DMS53 treated with DMSO at 0.1 percent for 48 hours (cell line): ENCODE data around the gene KCMF1.

Experiments
- DNase-seq: peaks from one replicate; lab custom pipeline; 2025; ENCODE audit not compliant: unreplicated experiment; lab: John Stamatoyannopoulos, UW

Gene KCMF1

DNA sequence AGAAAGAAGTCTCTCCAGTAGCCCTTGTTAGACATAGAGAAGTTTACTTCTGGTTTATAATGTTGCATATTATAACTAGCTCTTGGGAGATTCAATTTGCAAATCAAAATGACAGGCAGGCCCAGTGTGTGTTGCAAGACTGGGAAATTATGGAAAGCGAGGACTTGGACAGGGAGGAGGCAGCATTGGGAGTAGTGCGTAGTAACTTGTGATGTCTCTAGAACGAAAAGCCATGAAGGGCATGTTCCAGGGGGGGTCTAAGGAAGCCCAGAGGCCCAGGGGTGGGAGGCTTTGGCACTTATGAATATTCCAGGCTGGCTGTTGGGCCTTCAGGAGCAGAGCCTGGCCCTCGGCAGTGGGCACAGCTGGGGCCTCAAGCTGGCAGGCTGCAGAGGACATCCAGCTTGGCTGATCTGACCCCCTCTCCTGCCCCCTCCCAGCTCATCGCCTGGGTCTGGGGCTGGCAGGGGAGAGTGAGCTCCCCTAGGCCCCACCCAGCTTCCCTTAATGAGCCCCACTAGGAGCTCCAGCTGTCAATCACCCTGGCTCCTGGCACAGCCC lies 107.0 kb downstream of the KCMF1 start:
- DNase-seq, result no peak

DNA sequence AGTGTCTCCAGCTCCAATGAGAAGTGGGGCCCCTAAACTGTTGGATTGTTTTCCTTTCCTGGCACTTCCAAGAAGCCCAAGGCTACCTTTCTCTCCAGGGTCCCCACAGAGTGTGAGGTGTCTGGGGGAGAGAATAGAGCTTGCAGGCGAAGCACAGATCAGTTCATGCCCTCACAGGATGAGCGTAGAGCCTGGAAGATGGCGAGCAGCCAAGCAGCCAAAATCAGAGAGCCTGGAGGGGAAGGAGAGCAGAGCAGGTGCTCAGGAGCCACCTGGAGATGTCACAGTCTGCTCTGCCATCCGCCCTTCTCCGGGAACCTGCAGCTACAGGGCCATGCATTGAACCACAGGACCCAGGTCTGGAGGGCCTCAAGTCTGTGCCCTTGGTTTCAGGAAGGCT lies 107.6 kb downstream of the KCMF1 start:
- DNase-seq, result no peak

- no peak for DNase-seq
These were observed 112.1 kb downstream of the KCMF1 start for GRCh38 chr2:85083092-85083491.

GRCh38 chr2:85085563-85085962 lies 114.6 kb downstream of the KCMF1 start:
- no peak for DNase-seq

GRCh38 chr2:85087541-85087940 lies 116.6 kb downstream of the KCMF1 start:
- no peak for DNase-seq

DNA sequence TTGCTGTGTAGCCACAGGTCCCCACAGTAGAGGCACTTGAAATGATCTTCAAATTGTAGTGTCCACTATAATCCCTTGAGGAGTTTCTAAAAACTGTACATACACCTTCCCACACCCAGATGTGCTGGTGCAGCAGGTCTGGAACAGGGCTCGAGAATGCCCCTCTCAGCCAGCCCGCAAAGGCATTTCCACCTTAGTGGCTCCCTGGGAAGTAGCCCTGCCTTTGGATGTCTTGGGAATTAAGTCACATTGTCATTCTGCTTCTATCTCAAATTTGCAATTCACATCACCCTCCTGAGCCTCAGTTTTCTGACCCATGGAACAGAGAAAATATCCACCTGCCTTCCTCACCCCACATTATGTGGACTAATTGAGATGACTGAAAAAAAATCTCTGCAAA lies 118.0 kb downstream of the KCMF1 start:
- DNase-seq, result no peak

GRCh38 chr2:85089585-85089984 lies 118.6 kb downstream of the KCMF1 start:
- DNase-seq, result no peak

GRCh38 chr2:85091838-85092237 lies 120.9 kb downstream of the KCMF1 start:
- no peak for DNase-seq

DNA sequence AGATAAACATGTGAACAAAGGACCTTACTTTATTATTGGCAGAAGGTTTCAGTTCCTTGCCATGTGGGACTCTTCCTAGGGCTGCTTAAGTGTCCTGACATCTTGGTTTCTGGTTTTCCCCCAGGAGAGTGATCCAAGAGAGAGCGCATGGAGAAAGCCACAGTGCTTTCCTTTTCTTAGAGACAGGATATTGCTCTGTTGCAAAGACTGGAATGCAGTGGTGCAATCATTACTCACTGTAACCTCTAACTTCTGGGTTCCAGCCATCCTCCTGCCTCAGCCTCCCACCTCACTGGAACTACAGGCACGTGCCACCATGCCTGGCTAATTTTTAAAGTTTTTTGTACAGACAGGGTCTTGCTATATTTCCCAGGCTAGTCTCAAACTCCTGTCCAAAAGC lies 124.1 kb downstream of the KCMF1 start:
- no peak for DNase-seq

DNA sequence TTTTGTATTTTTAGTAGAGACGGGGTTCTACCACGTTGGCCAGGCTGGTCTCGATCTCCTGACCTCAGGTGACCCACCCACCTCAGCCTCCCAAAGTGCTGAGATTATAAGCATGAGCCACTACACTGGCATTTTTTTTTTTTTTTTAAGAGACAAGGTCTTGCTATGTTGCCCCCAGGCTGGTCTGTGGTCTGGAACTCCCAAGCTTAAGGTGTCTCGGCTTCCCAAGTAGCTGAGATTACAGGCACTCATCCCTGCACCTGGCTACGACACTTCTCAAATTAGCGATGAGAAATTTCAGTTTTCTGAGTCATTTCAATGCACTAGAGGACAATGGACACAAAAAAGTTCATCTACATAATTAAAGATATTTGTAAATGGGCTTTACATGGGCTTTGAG lies 125.7 kb downstream of the KCMF1 start:
- DNase-seq, result no peak

DNA sequence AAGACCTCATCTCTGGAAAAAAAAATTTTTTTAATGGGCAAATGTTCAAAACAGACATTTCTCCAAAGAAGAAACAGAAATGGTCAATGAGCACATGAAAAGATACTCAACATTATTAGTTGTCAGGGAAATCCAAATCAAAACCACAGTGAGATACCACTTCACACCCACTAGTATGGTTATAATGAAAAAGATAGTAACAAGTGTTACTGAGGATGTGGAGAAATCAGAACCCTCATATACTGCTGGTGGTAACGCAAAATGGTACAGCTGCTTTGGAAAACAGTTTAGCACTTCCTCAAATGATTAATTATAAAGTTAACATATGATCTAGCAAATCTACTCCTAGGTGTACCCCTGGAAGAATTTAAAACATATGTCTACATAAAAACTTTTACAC lies 133.3 kb downstream of the KCMF1 start:
- DNase-seq, result no peak

GRCh38 chr2:85106489-85107180 lies 135.7 kb downstream of the KCMF1 start:
- no peak for DNase-seq
